Suprapubic skin (tissue), 4 donors: ENCODE measurements around the gene IP6K2. TPM values are rescaled to one million over a fixed set of nuclear protein-coding genes. Genes with fewer than 3 reads are reported as not detected.

Experiments
- DNase-seq, 2 donors: peaks; one replicate each; pipeline ENCODE4 v3.0.0-alpha.2; 2019; ENCODE audit warnings: low spot score in 2 of 2
- H3K27ac ChIP-seq: fragments of 200-600 bp; sonication (generic); one replicate; pipeline ENCODE4 v1.5.1; 2019
- H3K27me3 ChIP-seq: fragments of 200-600 bp; sonication (generic); one replicate; pipeline ENCODE4 v1.5.1; 2019
- H3K36me3 ChIP-seq: fragments of 200-600 bp; sonication (generic); one replicate; pipeline ENCODE4 v1.5.1; 2019
- H3K4me1 ChIP-seq: fragments of 200-600 bp; sonication (generic); one replicate; pipeline ENCODE4 v1.5.1; 2019
- H3K4me3 ChIP-seq: fragments of 200-600 bp; sonication (generic); one replicate; pipeline ENCODE4 v1.5.1; 2019; ENCODE audit warnings: mild to moderate bottlenecking
- H3K9me3 ChIP-seq: fragments of 200-600 bp; sonication (generic); one replicate; pipeline ENCODE4 v1.5.1; 2019
- EP300 ChIP-seq: sonication (generic); formaldehyde crosslinking; IDR thresholded peaks from one replicate; pipeline ENCODE4 v1.6.1; 2017; ENCODE audit warnings: antibody characterized with exemption
- POLR2A ChIP-seq, 2 donors: fragments of 450-650 bp; IDR thresholded peaks; one replicate each; pipeline ENCODE4 v1.6.1; 2017; ENCODE audit warnings: antibody characterized with exemption in 2 of 2, mild to moderate bottlenecking in 2 of 2, moderate library complexity in 2 of 2
- POLR2AphosphoS5 ChIP-seq, 3 donors: sonication (generic); formaldehyde crosslinking; IDR thresholded peaks; one replicate each; pipeline ENCODE4 v1.6.1; 2017; ENCODE audit warnings: antibody characterized with exemption in 3 of 3
- WGBS: methylation state at CpG from one replicate; pipeline ENCODE4 v1.1.5; 2018; 5-methylcytosine and 5-hydroxymethylcytosine counted together
- total RNA-seq, 4 donors: library from RNA; depleted of rRNA; stranded (reverse); fragments of >200 nt; gene quantifications; one replicate each; pipeline ENCODE4 v1.1.0, GENCODE V29; 2016
- TF ChIP-seq, protein P1 (sequence below), 2 donors: fragments of 200-600 bp in 1 of 2; fragments of 450-650 bp in 1 of 2; sonication (generic) in 1 of 2; IDR thresholded peaks; one replicate each; pipeline ENCODE4 v1.5.1; 2016 to 2019; ENCODE audit warnings: antibody characterized with exemption in 2 of 2, mild to moderate bottlenecking in 1 of 2, moderate library complexity in 1 of 2

IP6K2 gene
- total RNA-seq, 4 donors from 2014 or later, result 169 to 269 (median 246) TPM

DNA sequence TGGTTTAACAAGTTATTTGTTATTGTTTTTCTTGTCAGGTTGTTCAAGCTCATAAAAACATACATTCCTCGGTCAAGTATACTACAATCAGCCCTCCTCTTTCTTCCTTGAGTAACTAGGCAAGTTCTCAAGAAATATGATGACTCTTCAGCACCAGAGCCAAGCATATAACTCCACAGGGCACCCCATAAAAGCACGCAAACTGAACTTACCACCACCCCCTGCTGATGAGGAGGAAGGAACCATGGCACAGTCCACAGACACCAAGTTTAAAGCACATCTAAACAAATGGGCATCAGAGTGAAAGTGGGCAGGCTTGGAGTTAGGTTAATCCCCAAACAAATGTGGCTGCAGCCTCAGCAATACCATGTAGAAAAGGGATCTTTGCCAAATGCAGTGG is 5.3 kb downstream of the IP6K2 start:
- no peak overlapping the region for H3K27ac ChIP-seq
- H3K36me3 ChIP-seq, result peaks cover 27% of the 10 kb centered on the region
- H3K9me3 ChIP-seq, result no peaks in the 10 kb centered on the region
- TF ChIP-seq, protein P1, sequence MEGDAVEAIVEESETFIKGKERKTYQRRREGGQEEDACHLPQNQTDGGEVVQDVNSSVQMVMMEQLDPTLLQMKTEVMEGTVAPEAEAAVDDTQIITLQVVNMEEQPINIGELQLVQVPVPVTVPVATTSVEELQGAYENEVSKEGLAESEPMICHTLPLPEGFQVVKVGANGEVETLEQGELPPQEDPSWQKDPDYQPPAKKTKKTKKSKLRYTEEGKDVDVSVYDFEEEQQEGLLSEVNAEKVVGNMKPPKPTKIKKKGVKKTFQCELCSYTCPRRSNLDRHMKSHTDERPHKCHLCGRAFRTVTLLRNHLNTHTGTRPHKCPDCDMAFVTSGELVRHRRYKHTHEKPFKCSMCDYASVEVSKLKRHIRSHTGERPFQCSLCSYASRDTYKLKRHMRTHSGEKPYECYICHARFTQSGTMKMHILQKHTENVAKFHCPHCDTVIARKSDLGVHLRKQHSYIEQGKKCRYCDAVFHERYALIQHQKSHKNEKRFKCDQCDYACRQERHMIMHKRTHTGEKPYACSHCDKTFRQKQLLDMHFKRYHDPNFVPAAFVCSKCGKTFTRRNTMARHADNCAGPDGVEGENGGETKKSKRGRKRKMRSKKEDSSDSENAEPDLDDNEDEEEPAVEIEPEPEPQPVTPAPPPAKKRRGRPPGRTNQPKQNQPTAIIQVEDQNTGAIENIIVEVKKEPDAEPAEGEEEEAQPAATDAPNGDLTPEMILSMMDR (IDR thresholded peaks at IDR 0.05), result no peak
- H3K4me1 ChIP-seq, result peaks cover 76% of the 10 kb centered on the region
- H3K27me3 ChIP-seq, result no peaks in the 10 kb centered on the region
- H3K4me3 ChIP-seq, result no peak overlapping the region
- DNase-seq, result no peak
- WGBS, result 51% methylated on average over 2 of the region's 2 CpGs

DNA sequence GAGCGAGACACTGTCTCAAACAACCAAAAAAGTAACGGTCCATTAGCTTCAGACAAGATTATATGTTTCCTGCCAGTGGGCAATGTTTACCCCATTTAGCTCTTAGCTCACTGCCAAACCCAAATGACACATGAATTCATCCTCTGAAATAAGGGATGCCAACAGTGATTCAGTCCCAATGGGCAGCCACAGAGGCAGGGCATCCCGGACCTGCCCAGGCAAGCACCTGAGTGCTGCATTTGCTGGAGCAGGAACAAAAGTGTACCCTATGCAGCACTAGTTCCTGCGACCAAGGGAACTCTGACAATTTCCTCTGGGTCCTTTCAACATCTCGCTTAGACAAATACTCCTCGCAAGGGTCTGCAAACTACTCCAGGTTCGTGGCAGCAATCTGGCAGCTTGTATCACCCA is 8.0 kb downstream of the IP6K2 start:
- WGBS, result 34% methylated on average over 7 of the region's 7 CpGs
- no peaks in the 10 kb centered on the region for H3K9me3 ChIP-seq
- TF ChIP-seq, protein P1 (IDR thresholded peaks at IDR 0.05), result no peak
- TF ChIP-seq POLR2AphosphoS5 (IDR thresholded peaks at IDR 0.05), result no peak
- H3K4me1 ChIP-seq, result peaks cover 61% of the 10 kb centered on the region
- H3K4me3 ChIP-seq, result no peak overlapping the region
- H3K27me3 ChIP-seq, result no peaks in the 10 kb centered on the region
- H3K27ac ChIP-seq, result peak overlapping the region; percentile 7
- peaks cover 30% of the 10 kb centered on the region for H3K36me3 ChIP-seq
- DNase-seq, result peak in 1 of 2 donors; percentile 44

DNA sequence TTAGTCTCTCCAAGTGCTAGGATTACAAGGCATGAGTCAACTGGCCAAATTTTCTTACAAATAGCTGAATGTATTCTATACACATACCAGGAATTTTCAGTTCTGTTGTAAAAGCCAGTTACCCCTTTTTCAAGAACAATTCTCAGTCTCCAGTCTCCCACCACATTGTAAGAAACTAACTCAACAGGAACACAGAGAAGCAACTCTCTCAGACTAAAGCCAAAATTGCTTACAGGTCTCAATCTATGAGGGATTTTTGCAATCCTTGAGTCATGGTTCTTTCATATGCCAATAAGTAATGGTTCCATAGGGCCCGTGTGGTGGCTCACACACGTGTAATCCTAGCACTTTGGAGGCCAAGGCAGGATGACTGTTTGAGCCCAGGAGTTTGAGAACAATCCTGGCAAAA is 8.5 kb downstream of the IP6K2 start:
- no peaks in the 10 kb centered on the region for H3K27me3 ChIP-seq
- no peak for TF ChIP-seq EP300
- TF ChIP-seq POLR2A (IDR thresholded peaks at IDR 0.05), result no peak
- TF ChIP-seq, protein P1 (IDR thresholded peaks at IDR 0.05), result no peak
- no peak for TF ChIP-seq POLR2AphosphoS5 (IDR thresholded peaks at IDR 0.05)
- peaks cover 55% of the 10 kb centered on the region for H3K4me1 ChIP-seq
- H3K9me3 ChIP-seq, result no peaks in the 10 kb centered on the region
- H3K27ac ChIP-seq, result peak overlapping the region; percentile 25
- peaks cover 26% of the 10 kb centered on the region for H3K36me3 ChIP-seq
- 10% methylated on average over 2 of the region's 2 CpGs for WGBS
- DNase-seq, result no peak
- H3K4me3 ChIP-seq, result no peak overlapping the region

DNA sequence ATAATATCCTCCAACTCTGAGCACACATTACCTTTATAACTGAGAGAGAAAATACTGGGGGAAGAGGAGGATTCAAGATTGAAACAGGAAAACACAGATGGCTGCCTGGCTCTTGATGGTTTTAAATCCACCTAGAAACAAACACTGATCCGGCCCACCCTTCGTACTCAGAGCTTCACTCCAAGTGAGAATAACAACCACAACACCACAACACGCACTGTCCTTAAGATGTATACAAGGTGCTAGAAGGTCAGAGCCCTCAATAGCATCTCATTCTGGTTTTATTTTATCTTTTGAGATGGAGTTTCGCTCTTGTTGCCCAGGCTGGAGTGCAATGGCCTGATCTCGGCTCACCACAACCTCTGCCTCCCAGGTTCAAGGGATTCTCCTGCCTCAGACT is 9.9 kb downstream of the IP6K2 start:
- Histone ChIP-seq H3K4me3 (no peak overlapping the region), H3K36me3 (peaks cover 26% of the 10 kb centered on the region), H3K27me3 (no peaks in the 10 kb centered on the region), H3K27ac (no peak overlapping the region), H3K9me3 (no peaks in the 10 kb centered on the region), H3K4me1 (peaks cover 42% of the 10 kb centered on the region)
- WGBS, result 89% methylated on average over 5 of the region's 5 CpGs
- peak in 1 of 2 donors; percentile 20 for DNase-seq
- TF ChIP-seq POLR2A (IDR thresholded peaks at IDR 0.05) (no peak), EP300 (no peak), POLR2AphosphoS5 (IDR thresholded peaks at IDR 0.05) (no peak)
- TF ChIP-seq, protein P1 (IDR thresholded peaks at IDR 0.05), result no peak

- Histone ChIP-seq H3K4me3 (no peak overlapping the region), H3K4me1 (peaks cover 16% of the 10 kb centered on the region), H3K36me3 (peaks cover 24% of the 10 kb centered on the region), H3K27me3 (no peaks in the 10 kb centered on the region), H3K9me3 (no peaks in the 10 kb centered on the region), H3K27ac (no peak overlapping the region)
- DNase-seq, result peak in 1 of 2 donors; percentile 17
- 83% methylated on average over 6 of the region's 6 CpGs for WGBS
- no peak for TF ChIP-seq EP300
- no peak for TF ChIP-seq POLR2AphosphoS5 (IDR thresholded peaks at IDR 0.05)
- TF ChIP-seq, protein P1 (IDR thresholded peaks at IDR 0.05), result no peak
- TF ChIP-seq POLR2A (IDR thresholded peaks at IDR 0.05), result no peak
Observed at GRCh38 chr3:48702320-48702920, 14.6 kb downstream of the IP6K2 start.
